Stimulated activated naive CD8-positive, alpha-beta T cell treated with anti-CD3 and anti-CD28 coated beads, Interleukin-15, Interleukin-2, amounts not matched to agents 100 ng/mL and 50 ng/mL, for 24 hours (primary cell): Measurements from ENCODE around the gene DTNB.
"Not testable (repeated sequence)": the region's sequence is repeated elsewhere in the genome, so short reads cannot be mapped to it uniquely, and the experiment has no call there.

Experiments used
- H3K27ac Mint-ChIP-seq: one replicate; pipeline ENCODE4 v1.8.0; 2021; ENCODE audit warnings: mild to moderate bottlenecking, mixed read lengths
- H3K27me3 Mint-ChIP-seq: one replicate; pipeline ENCODE4 v1.8.0; 2021; ENCODE audit warnings: mixed read lengths
- H3K36me3 Mint-ChIP-seq: one replicate; pipeline ENCODE4 v1.8.0; 2021; ENCODE audit warnings: low read depth, mixed read lengths
- H3K4me1 Mint-ChIP-seq: one replicate; pipeline ENCODE4 v1.8.0; 2021; ENCODE audit warnings: low read depth, mixed read lengths
- H3K4me3 Mint-ChIP-seq: one replicate; pipeline ENCODE4 v1.8.0; 2021; ENCODE audit warnings: mild to moderate bottlenecking, mixed read lengths
- H3K9me3 Mint-ChIP-seq: one replicate; pipeline ENCODE4 v1.8.0; 2021; ENCODE audit warnings: mixed read lengths

The DTNB gene

DNA sequence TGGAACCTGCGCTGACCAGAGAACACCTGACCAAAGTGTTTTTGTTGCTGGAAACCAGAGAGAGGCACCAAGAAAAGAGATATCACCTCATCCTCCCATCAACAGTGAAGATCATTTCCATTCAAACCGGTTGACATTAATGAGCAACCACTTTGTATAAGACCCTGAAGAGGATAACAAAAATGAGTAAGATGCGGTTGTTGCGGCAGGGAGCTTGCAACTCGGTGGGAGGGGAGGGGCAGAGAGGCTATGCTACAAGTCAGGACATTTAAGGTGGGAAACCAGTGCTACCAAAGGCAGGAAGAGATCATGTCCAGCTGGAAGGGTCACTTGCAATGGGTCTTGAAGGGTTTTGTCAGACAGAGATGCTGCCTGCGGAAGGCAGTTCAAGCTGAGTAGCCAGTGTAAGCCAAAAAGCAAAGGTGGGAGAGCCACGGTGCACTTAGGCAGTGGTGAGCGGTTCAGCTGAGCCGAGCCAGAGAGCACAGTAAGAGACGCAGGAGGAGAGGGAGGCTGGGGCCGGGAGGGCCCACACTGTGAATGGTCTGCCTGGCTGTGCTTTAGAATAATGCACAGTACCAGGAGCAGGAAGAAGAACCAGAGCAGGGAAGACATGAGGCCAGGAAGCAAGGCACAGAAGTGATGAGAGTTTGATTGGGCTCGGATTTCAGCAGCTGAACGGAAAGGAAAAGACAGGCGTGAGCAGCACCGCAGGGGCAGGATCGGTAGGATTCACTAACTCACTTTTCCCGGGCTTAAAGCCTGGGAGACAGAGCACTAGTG is 24.4 kb upstream of the DTNB start:
- no peaks in the 10 kb centered on the region for H3K4me1 Mint-ChIP-seq
- no peaks in the 10 kb centered on the region for H3K27me3 Mint-ChIP-seq
- H3K27ac Mint-ChIP-seq, result no peak overlapping the region
- H3K36me3 Mint-ChIP-seq, result no peaks in the 10 kb centered on the region
- H3K4me3 Mint-ChIP-seq, result no peak overlapping the region
- H3K9me3 Mint-ChIP-seq, result no peaks in the 10 kb centered on the region

DNA sequence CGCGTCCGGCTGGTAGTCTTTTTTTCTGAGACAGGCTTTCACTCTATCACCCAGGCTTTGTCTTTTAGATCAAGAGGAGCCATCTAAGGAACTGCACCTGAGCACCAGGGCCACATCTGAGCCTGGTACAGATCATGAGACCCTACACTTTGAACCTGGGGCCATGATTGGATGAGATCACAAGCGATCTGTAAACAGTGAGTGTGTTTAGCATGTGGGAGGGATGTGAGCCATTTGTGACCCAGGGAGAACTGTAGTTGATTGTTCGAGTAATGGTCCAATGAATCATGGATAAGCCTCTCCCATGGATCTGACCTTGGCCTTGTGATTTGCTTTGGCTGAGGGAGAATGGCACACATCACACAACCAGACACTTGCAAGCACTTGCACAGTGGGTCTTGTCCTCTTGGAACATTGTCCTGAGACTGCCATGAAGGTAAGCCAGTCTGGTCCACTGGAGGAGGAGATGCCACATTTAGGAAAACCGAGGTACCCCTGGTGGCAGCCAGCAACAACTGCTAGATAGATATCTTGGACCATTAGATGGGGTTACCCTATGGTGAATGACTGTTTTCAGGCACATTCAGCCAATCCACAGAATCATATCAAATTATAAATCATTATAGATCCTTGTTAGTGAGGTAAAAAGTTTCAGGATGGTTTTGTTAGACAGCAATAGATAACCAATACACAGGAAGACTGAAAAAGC is 19.5 kb upstream of the DTNB start:
- Mint-ChIP-seq H3K9me3 (no peaks in the 10 kb centered on the region), H3K27me3 (peaks cover 1% of the 10 kb centered on the region), H3K36me3 (no peaks in the 10 kb centered on the region), H3K27ac (no peak overlapping the region), H3K4me3 (no peak overlapping the region), H3K4me1 (no peaks in the 10 kb centered on the region)

DNA sequence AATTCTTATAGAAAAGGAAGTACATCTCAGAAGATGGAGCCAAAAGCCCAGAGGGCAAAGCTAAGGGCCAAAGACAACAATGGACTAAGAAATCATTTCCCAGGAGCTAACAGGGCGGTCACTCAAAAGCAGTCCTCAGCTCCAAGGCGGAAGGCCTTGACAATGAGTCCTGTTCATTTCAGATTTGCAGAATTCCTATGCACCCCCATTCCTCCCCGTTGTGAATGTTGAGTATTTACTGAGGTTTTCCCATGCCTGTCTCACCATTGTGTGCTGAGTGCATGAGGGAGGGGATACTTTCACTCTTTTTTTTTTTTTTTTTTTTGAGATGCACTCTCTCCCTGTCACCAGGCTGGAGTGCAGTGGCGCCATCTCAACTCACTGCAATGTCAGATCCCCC is 18.8 kb upstream of the DTNB start:
- H3K36me3 Mint-ChIP-seq, result no peaks in the 10 kb centered on the region
- no peaks in the 10 kb centered on the region for H3K9me3 Mint-ChIP-seq
- peaks cover 5% of the 10 kb centered on the region for H3K27me3 Mint-ChIP-seq
- no peak overlapping the region for H3K4me3 Mint-ChIP-seq
- H3K27ac Mint-ChIP-seq, result no peak overlapping the region
- no peaks in the 10 kb centered on the region for H3K4me1 Mint-ChIP-seq

DNA sequence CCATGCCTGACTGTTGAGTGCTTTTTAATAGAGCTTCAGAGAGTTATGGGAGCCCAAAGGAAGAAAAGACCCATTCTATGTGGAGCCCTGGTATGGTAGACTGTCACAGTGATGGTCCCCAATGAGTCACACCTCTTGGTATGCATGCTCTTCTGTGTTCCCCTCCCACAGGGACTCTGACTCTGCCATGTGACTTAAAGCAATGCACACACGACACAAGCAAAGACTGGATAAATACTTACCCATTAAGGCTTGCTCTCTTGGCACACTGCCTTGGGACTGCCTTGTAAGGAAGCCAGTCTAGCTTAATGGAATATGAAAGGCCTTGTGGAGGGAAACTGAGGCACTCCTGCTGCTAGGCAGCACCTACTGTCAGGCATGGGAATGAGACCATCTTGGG is 16.7 kb upstream of the DTNB start:
- Mint-ChIP-seq H3K4me1 (no peaks in the 10 kb centered on the region), H3K27me3 (peaks cover 5% of the 10 kb centered on the region), H3K36me3 (no peaks in the 10 kb centered on the region), H3K27ac (no peak overlapping the region), H3K9me3 (no peaks in the 10 kb centered on the region), H3K4me3 (no peak overlapping the region)

DNA sequence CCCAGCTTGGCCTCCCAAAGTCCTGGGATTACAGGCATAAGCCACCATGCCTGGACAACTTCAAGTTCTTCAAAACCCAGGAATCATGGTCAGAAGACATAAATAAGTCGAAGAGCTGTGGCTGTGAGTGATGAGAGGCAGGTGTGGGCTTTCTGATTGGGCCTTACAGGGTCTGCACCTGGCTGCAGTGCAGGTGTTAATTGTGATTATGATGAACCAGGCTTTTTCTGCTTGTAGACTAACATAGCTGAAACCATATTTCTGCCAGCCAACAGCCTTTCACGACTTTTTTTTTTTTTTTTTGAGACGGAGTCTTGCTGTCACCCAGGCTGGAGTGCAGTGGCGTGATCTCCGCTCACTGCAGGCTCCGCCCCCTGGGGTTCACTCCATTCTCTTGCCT is 14.9 kb upstream of the DTNB start:
- H3K9me3 Mint-ChIP-seq, result no peaks in the 10 kb centered on the region
- peaks cover 5% of the 10 kb centered on the region for H3K27me3 Mint-ChIP-seq
- H3K27ac Mint-ChIP-seq, result no peak overlapping the region
- no peaks in the 10 kb centered on the region for H3K4me1 Mint-ChIP-seq
- no peaks in the 10 kb centered on the region for H3K36me3 Mint-ChIP-seq
- H3K4me3 Mint-ChIP-seq, result no peak overlapping the region

DNA sequence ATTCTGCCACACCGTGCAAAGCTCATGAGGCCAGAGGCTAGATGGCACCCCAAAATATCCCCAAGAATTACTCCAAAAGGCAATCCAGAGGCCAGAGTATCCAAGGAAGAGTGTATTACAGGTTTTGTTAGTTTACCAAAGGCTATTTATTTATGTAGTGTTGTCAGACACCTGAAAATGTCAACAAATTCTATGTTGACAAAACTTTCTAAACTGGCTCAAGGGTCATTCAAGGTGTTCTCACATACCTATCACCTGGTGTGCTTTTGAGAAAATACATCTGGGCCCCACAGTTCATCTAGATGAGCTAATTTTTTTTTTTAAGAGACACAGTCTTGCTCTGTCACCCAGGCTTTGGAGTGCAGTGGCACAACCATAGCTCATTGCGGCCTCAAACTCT is 12.4 kb upstream of the DTNB start:
- Mint-ChIP-seq H3K4me3 (no peak overlapping the region), H3K36me3 (no peaks in the 10 kb centered on the region), H3K9me3 (no peaks in the 10 kb centered on the region), H3K27ac (no peak overlapping the region), H3K27me3 (peaks cover 5% of the 10 kb centered on the region), H3K4me1 (no peaks in the 10 kb centered on the region)

DNA sequence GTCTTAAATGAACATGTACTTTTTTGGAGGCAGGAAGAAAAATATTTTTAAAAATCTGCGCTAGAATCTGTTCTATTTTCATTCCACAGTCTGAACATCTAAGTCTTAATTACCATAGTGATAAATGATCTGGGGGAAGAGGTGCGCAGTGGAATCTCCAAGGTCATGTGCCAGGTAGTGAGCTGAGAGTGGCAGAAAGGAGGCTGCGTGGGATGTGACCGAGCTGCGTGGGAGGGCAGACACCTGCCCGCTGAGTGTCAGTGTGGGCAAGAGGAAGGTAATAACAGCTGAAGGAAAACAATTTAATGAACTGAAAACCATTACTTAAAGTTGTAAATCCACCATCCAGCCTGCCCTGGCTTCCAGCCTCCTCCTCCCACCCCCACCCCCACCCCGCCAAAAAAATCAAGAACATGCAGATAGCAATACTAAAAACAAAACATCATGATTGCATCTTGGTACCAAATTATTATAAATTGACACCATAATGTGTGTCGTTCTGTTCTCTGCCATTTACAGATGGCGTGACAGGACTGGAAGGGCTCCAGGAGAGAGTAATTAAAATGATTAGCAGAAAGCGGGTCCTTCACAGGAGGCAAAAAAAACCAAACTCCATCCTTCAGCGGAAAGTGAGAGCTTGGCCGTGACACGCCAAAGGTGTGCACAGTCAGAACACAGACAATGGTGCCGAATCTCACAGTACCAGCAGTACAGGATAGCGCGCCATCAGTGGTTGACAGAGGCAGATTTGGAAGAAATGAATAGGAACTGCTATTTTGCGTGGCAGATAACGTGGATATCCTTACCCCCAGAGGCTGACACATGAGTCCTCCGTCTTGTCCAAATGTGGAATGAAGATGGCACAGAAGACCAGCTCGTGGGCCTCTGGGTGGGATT is 11.4 kb upstream of the DTNB start:
- no peaks in the 10 kb centered on the region for H3K9me3 Mint-ChIP-seq
- no peaks in the 10 kb centered on the region for H3K36me3 Mint-ChIP-seq
- H3K27ac Mint-ChIP-seq, result no peak overlapping the region
- peaks cover 5% of the 10 kb centered on the region for H3K27me3 Mint-ChIP-seq
- H3K4me1 Mint-ChIP-seq, result no peaks in the 10 kb centered on the region
- H3K4me3 Mint-ChIP-seq, result no peak overlapping the region

DNA sequence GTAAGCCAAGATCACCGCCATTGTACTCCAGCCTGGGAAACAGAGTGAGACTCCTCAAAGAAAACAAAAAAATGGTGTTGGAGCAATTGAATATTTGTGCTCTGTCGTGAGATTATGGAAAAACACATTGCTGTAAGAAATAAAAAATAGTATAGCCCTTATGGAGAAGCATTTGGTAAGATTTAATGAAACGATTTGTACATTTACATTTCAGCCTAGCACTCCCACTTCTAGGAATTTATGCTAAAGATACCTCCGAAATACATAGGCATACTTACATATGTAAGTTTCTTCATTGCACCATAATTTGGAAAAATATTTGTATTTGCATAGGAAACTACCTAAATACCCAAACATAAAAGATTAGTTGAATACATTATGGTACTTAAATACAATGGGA is 8.7 kb upstream of the DTNB start:
- Mint-ChIP-seq H3K27ac (no peak overlapping the region), H3K4me1 (no peaks in the 10 kb centered on the region), H3K27me3 (no peaks in the 10 kb centered on the region), H3K4me3 (no peak overlapping the region), H3K9me3 (no peaks in the 10 kb centered on the region), H3K36me3 (no peaks in the 10 kb centered on the region)

DNA sequence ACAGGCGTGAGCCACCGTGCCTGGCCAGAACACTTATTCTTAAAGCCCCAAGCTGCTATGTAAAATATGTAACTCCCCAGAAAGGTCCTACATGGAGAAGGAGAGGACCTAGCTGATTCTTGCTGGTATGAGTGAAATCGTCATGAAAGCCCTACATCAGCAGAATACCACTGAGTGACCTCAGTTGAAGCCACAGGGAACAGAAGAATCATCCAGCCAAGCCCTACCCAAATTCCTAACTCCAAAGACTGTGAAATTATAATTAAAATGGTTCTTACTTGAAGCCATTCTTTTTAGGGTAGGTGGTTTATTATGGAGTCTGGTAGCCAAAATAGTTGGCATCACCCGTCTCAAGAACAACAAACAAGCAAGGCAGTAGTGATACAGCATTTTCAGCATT is 4.5 kb upstream of the DTNB start:
- H3K4me3 Mint-ChIP-seq, result no peak overlapping the region
- peaks cover 5% of the 10 kb centered on the region for H3K4me1 Mint-ChIP-seq
- peaks cover 7% of the 10 kb centered on the region for H3K27me3 Mint-ChIP-seq
- H3K36me3 Mint-ChIP-seq, result no peaks in the 10 kb centered on the region
- no peaks in the 10 kb centered on the region for H3K9me3 Mint-ChIP-seq
- H3K27ac Mint-ChIP-seq, result no peak overlapping the region

DNA sequence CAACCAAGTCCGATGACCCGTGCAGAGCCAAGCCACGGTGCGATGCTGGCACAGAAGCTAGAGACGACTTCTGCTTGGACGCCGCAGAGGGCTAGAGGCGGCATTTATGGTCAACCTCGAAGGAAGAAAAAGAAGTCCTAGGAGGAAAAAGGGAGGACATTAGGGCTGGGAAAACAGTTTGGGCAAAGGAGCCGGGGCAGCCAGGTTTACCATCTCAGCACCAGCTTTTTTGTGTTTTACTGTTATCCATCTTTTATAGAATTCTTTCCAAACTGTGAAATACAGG is 643 bp upstream of the DTNB start:
- no peak overlapping the region for H3K27ac Mint-ChIP-seq
- H3K36me3 Mint-ChIP-seq, result no peaks in the 10 kb centered on the region
- peaks cover 26% of the 10 kb centered on the region for H3K4me1 Mint-ChIP-seq
- peak overlapping the region; percentile 75 for H3K4me3 Mint-ChIP-seq
- H3K9me3 Mint-ChIP-seq, result no peaks in the 10 kb centered on the region
- H3K27me3 Mint-ChIP-seq, result peaks cover 7% of the 10 kb centered on the region

DNA sequence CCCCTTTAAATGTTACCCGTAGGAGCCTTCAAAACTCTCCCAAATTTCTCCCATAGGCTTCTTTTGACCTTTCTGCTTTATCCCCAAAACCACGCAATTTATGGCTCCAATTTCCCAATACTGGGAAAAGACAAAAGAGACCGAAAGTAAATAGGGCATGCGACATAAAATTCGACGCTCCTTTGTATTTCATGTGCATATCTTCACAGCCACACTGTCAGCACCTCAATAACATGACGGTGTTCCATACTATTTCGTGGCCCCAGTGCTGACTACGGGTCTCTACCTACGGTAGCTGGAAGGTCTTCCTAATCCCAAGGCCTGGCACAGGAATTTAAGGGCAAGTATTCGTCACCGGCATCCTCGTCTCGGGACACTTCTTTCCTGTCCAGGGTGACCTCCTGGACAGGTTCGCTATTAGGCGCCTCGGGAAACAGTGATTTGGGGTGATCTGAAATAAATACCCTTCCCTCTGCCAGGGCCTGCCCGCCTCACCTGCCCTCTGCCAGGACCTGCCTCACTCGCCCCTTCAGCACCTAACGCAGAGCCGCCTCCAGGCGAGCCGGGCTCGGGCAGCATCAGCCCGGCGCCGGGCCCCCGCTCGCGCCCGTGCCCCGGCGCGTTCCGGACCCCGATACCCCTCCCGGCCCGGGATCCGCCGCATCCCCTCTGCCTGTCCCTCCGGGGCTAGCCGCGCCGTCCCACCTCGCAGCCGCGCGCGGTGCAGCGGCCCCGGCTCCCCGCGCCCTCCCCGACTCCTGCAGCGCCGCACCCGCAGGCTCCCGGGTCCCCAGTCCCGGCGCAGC is 680 bp downstream of the DTNB start:
- H3K36me3 Mint-ChIP-seq, result no peaks in the 10 kb centered on the region
- H3K4me1 Mint-ChIP-seq, result peaks cover 29% of the 10 kb centered on the region
- no peak overlapping the region for H3K27ac Mint-ChIP-seq
- H3K4me3 Mint-ChIP-seq, result peak overlapping the region; percentile 86
- peaks cover 7% of the 10 kb centered on the region for H3K27me3 Mint-ChIP-seq
- no peaks in the 10 kb centered on the region for H3K9me3 Mint-ChIP-seq

DNA sequence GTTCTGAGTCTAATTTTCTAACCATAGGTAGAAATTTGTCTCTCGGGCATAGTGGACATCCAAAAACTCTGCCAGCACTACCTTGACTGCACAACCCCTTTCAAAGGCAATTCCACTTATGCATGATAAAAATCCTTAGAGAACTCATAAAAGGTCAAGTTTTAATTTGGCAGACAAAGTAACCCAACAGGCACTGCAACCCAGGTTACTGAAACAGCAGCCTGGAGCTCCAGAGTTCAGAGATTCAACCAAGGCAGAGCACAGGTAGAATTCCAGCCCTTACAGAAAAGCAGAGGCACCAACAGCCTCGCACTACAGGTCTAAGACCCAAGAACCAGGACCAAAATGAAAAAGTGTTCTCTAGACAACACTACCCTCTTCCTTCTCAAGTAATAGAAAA is 1.8 kb downstream of the DTNB start:
- peaks cover 7% of the 10 kb centered on the region for H3K27me3 Mint-ChIP-seq
- H3K4me1 Mint-ChIP-seq, result peaks cover 29% of the 10 kb centered on the region
- no peaks in the 10 kb centered on the region for H3K9me3 Mint-ChIP-seq
- peak overlapping the region; percentile 86 for H3K4me3 Mint-ChIP-seq
- no peaks in the 10 kb centered on the region for H3K36me3 Mint-ChIP-seq
- no peak overlapping the region for H3K27ac Mint-ChIP-seq

DNA sequence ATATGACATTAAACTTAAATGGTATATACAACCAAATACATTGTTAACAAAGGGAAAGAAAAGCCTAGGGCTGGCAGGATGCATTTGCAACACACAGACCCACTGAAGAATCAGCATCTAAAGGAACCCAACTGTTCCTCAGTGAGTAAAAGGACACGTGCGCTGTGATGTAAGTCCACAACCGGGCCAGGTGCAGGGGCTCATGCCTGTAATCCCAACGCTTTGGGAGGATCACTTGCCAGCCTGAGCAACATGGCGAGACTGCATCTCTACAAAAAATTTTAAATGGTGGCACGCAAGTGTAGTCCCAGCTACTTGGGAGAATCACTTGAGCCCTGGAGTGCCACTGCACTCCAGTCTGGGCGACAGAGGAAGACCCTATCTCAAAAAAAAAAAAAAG is 3.9 kb downstream of the DTNB start:
- Mint-ChIP-seq H3K36me3 (no peaks in the 10 kb centered on the region), H3K27me3 (peaks cover under 1% of the 10 kb centered on the region), H3K27ac (no peak overlapping the region), H3K4me3 (no peak overlapping the region), H3K9me3 (no peaks in the 10 kb centered on the region), H3K4me1 (peaks cover 36% of the 10 kb centered on the region)

DNA sequence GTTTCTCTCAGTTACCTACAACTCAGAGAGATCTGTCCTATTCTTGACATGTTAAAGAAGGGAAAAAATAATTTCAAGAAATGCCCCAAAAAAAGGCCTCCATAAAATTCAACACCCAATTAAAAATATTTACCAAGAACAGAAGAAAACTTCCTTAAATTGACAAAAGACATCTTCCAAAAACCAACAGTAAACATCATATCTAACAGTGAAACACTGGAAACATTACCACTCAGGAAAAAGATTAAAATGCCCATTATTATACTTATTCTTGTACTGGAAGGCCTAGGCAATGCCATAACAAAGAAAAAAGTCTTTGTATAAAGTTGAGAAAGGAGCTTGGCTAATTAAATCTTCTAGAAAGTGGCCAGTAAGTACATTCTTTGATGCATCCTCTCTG is 7.2 kb downstream of the DTNB start:
- Mint-ChIP-seq H3K4me3 (no peak overlapping the region), H3K27ac (no peak overlapping the region), H3K36me3 (no peaks in the 10 kb centered on the region), H3K4me1 (peaks cover 21% of the 10 kb centered on the region), H3K9me3 (no peaks in the 10 kb centered on the region), H3K27me3 (no peaks in the 10 kb centered on the region)

DNA sequence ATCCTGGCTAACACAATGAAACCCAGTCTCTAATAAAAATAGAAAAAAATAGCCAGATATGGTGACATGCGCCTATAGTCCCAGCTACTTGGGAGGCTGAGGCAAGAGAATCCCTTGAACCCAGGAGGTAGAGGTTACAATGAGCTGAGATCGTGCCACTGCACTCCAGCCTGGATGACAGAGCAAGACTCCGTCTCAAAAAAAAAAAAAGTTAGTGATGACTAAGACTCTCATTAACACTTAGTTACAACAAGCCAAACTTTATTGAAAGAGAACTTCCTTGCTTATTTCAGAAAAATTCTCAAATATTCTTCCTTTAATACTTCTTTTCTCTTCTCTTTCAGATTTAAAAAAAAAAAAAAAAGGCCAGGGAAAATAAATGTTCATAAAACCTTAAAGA is 7.9 kb downstream of the DTNB start:
- not testable (repeated sequence) for H3K27ac Mint-ChIP-seq, H3K4me3 Mint-ChIP-seq, H3K27me3 Mint-ChIP-seq, H3K36me3 Mint-ChIP-seq, H3K9me3 Mint-ChIP-seq
- peaks cover 16% of the 10 kb centered on the region for H3K4me1 Mint-ChIP-seq
